GM19395 (cell line): ENCODE results near the gene CLCNKA.
"Not testable (repeated sequence)": the region's sequence is repeated elsewhere in the genome, so short reads cannot be mapped to it uniquely, and the experiment has no call there.

Experiments used
- ATAC-seq: cut with Tn5 transposase; IDR thresholded peaks from one replicate; pipeline ENCODE4 v1.9.1; 2021; ENCODE audit warnings: mild to moderate bottlenecking, moderate library complexity; ENCODE audit not compliant: unreplicated experiment

Gene CLCNKA

GRCh38 chr1:15997076-15997585, 24.7 kb upstream of the CLCNKA start:
- no peak for ATAC-seq

GRCh38 chr1:15997637-15998280, 24.1 kb upstream of the CLCNKA start:
- no peak for ATAC-seq

GRCh38 chr1:15998929-15999328, 22.9 kb upstream of the CLCNKA start:
- no peak for ATAC-seq

GRCh38 chr1:16001274-16001673, 20.6 kb upstream of the CLCNKA start:
- ATAC-seq: not testable (repeated sequence)

- no peak for ATAC-seq
Measured at GRCh38 chr1:16005597-16005996, 16.2 kb upstream of the CLCNKA start.

- no peak for ATAC-seq
Measured at GRCh38 chr1:16006010-16006409, 15.8 kb upstream of the CLCNKA start.

- ATAC-seq: no peak
Measured at GRCh38 chr1:16006552-16007485, 15.0 kb upstream of the CLCNKA start.

GRCh38 chr1:16007671-16008341, 14.0 kb upstream of the CLCNKA start:
- no peak for ATAC-seq

GRCh38 chr1:16009030-16009460, 12.8 kb upstream of the CLCNKA start:
- ATAC-seq: no peak

GRCh38 chr1:16009678-16010077, 12.2 kb upstream of the CLCNKA start:
- no peak for ATAC-seq

GRCh38 chr1:16010837-16011236, 11.0 kb upstream of the CLCNKA start:
- ATAC-seq: no peak

GRCh38 chr1:16011936-16012589, 9.8 kb upstream of the CLCNKA start:
- ATAC-seq: no peak

GRCh38 chr1:16012590-16013219, 9.1 kb upstream of the CLCNKA start:
- ATAC-seq: no peak

GRCh38 chr1:16013220-16013907, 8.5 kb upstream of the CLCNKA start:
- no peak for ATAC-seq

GRCh38 chr1:16013908-16014258, 8.0 kb upstream of the CLCNKA start:
- ATAC-seq: no peak

GRCh38 chr1:16014509-16015482, 7.0 kb upstream of the CLCNKA start:
- ATAC-seq: no peak

- no peak for ATAC-seq
Measured at GRCh38 chr1:16015491-16015890, 6.3 kb upstream of the CLCNKA start.

GRCh38 chr1:16015960-16016901, 5.6 kb upstream of the CLCNKA start:
- no peak for ATAC-seq
